ENCODE data around the gene LCN6.

DNA sequence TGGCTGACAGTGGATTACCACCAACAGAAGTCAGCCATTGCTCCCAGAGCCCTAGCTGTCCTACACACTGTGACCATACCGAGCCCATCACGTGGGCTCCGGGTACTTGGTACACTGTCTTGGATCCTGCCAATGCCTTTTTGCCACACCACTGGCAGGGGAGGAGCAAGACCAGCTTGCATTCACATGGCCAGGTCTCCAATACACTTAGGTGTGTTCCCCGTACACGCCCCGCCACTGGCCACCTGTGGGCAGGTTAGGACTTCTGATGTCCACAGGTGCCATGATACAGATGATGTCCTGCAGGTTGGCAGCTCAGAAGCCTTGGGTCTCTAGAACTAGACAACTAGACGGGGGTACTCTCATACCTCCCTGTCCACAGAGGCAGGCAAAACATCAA is 41.3 kb downstream of the LCN6 start:
- TF ChIP-seq, protein P1, sequence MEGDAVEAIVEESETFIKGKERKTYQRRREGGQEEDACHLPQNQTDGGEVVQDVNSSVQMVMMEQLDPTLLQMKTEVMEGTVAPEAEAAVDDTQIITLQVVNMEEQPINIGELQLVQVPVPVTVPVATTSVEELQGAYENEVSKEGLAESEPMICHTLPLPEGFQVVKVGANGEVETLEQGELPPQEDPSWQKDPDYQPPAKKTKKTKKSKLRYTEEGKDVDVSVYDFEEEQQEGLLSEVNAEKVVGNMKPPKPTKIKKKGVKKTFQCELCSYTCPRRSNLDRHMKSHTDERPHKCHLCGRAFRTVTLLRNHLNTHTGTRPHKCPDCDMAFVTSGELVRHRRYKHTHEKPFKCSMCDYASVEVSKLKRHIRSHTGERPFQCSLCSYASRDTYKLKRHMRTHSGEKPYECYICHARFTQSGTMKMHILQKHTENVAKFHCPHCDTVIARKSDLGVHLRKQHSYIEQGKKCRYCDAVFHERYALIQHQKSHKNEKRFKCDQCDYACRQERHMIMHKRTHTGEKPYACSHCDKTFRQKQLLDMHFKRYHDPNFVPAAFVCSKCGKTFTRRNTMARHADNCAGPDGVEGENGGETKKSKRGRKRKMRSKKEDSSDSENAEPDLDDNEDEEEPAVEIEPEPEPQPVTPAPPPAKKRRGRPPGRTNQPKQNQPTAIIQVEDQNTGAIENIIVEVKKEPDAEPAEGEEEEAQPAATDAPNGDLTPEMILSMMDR (IDR thresholded peaks at IDR 0.05; ENCODE audit: poor library complexity, severe bottlenecking): no peak
- no peak for TF ChIP-seq TAF1 (IDR thresholded peaks at IDR 0.05; ENCODE audit: low read depth)
- no peak for TF ChIP-seq POLR2AphosphoS5 (IDR thresholded peaks at IDR 0.05)
- TF ChIP-seq, protein P2, sequence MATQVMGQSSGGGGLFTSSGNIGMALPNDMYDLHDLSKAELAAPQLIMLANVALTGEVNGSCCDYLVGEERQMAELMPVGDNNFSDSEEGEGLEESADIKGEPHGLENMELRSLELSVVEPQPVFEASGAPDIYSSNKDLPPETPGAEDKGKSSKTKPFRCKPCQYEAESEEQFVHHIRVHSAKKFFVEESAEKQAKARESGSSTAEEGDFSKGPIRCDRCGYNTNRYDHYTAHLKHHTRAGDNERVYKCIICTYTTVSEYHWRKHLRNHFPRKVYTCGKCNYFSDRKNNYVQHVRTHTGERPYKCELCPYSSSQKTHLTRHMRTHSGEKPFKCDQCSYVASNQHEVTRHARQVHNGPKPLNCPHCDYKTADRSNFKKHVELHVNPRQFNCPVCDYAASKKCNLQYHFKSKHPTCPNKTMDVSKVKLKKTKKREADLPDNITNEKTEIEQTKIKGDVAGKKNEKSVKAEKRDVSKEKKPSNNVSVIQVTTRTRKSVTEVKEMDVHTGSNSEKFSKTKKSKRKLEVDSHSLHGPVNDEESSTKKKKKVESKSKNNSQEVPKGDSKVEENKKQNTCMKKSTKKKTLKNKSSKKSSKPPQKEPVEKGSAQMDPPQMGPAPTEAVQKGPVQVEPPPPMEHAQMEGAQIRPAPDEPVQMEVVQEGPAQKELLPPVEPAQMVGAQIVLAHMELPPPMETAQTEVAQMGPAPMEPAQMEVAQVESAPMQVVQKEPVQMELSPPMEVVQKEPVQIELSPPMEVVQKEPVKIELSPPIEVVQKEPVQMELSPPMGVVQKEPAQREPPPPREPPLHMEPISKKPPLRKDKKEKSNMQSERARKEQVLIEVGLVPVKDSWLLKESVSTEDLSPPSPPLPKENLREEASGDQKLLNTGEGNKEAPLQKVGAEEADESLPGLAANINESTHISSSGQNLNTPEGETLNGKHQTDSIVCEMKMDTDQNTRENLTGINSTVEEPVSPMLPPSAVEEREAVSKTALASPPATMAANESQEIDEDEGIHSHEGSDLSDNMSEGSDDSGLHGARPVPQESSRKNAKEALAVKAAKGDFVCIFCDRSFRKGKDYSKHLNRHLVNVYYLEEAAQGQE (IDR thresholded peaks at IDR 0.05; ENCODE audit: borderline replicate concordance): no peak
- TF ChIP-seq RAD21 (conservative IDR thresholded peaks at IDR 0.05): no peak
